ENCODE measurements around the gene PRR23B.
"Not testable (repeated sequence)": the region's sequence is repeated elsewhere in the genome, so short reads cannot be mapped to it uniquely, and the experiment has no call there.

Gene PRR23B

DNA sequence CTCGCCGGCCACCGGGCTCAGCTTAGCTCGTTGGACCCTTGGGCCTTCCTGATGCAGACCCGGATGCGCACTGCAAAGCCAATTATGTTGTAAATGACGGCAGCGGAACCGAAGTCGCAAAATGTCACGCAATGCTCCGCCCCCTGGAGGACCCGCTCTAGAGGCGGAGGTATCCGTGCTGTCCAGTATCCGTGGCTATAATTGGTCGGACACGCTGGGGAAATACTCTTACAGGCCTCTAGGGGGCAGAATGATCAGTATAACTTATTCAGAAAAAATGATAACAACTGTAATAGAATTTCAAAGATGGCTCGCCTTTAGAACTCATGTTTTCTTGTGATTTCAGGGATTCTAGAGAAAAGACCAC is at the start of gene PRR23B:
Gene PRR23B, minus strand, starts transcription at position 59 of the 367 bp plus-strand sequence. CDS start 265 bp downstream, outside the sequence.
- FAIRE-seq (no peak), DNase-seq (ENCODE audit: insufficient read length, low spot score) (no peak)

DNA sequence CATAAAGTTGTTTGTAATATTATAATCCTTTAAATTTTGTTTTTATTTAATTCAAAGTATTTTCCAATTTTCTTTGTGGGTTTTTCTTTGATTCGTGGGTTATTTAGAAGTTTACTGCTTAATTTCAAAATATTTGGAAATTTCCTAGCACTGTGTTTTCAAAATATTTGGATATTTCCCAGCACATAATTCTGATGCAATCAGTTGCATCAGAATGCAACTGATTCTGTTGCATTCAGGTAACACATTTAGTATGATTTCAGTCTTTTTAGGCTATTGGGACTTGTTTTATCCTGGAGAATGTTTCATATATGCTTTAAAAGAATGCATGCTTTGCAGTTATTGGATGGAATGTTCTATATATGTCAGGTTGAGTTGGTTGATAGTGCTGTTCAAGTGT is 42.2 kb upstream of the PRR23B start:
- FAIRE-seq (no peak), DNase-seq (ENCODE audit: insufficient read length, low spot score) (no peak)

DNA sequence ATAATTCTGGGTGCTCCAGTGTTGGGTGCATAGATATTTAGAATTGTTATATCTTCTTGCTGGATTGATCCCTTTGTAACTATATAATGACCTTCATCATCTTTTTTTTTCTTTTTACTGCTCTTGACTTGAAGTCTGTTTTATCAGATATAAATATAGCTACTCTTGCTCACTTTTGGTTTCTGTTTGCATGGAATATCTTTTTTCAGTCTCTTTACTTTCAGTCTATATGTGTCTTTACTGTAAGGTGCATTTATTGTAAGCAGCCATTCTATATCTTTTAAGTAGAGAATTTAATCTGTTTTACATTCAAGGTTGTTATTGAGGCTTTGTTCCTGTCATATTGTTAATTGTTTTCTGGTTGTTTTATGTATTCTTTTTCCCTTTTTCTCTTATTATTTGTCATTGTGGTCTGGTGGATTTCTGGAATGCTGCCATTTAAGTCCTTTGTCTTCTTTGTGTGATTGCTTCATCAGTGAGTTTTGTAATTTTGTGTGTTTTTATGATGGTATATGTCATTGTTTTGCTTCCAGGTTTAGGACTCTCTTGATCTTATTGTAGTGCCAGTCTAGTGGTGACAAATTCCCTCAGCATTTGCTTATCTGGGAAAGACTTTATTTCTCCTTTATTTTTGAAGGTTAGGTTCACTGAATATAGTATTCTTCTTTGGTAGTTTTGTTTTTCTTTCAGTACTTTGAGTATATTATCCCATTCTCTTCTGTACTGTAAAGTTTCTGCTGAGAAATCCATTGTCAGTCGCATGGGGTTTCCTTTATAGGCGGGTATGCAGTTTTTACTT is 32.3 kb upstream of the PRR23B start:
- FAIRE-seq (no peak), DNase-seq (ENCODE audit: insufficient read length, low spot score) (no peak)

DNA sequence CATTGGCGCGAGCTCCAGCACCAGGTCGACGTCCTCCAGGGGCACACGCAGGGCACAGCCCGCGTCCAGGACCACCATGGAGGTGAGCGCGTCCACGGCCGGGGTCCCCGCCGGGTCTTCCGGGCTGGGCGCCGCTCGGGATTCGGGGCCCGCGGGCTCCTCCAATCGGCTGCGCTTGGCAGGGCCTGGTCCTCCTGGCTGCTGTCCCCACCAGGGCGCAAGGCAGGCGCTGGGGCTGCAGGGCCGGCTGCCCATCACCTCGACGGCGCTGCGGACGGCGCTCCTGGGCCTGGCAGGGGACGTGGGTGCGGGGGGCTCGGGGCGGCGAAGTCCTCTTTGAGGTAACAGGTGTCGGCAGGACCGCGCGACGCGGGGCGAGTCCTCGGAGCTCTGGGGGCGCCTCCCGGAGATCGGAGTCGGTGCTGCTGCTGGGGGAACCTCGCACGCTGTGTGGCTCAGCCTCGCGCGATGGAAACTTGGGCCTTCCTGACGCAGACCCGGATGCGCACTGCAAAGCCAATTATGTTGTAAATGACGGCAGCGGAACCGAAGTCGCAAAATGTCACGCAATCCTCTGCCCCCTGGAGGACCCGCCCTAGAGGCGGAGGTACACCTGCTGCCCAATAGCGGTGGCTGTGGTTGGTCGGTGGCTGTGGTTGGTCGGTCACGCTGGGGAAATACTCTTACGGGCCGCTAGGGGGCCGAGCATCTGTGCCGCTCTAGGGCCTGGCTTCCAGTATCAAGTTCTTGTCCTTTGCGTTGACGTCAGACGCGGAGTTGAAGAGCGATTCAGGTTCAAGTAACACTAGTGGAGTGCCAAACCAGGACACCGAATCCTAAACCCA is 23.9 kb upstream of the PRR23B start, which contains the start of gene PRR23C:
Gene PRR23C, minus strand, starts transcription at position 527 of the 845 bp plus-strand sequence. Its CDS starts 272 bp downstream, at position 255.
- FAIRE-seq, result no peak
- DNase-seq (ENCODE audit: insufficient read length, low spot score), result no peak

DNA sequence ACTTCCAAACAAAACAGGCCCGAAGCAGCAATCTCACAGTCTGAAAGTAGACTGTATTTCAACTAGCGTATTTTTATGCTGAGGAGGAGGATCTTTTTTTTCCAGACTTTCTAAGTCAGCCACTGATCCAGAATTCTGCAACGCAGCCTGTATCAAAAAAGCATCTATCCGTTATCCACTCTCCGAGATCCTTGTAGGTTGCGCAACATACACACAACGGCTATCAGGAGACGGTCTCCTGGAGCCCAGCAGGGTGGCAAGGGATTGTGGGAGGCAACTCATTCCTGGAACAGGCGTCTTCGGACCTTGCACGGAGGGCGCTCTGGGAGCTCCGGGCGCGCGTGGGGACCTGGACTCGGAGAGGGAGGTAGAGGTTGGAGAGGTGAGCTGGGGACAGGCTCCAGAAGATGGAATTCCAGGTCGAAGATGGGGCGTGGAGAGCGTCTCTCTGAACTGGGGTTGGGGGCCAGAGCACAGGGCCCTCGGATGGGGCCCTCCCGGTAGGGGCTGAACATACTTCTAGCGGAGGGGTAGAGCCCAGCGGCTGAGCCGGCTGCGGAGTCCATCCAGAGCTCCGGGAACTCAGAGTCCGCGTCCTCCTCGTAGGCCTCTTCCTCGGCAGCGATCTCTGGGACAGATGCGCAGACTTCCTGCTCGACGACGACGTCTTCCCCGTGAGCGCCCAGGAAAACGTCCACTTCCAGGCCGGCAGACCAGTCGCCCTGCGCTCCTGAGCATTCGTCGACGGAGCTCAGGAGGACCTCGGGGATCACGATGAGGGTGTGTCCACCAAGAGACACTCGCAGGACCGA is 23.0 kb upstream of the PRR23B start:
- DNase-seq (ENCODE audit: insufficient read length, low spot score), result no peak
- FAIRE-seq, result no peak

DNA sequence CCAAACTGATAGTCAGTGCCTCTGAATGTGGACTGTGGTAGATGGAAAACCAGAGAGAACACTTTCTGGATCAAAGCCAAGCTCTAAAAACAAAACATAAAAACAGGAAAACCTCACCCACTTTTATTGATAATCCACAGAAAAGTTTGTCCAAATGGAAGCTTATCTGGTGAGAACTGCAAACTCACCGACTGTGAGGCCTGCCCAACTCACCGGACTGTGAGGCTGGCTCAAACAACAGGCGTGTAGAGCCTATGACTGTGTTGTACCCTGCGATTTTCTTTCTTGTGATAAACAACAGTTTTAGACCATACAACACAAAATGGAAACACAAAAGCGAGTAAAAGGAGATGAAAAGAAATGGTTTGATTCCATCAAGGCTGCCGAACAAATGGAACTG is 16.8 kb upstream of the PRR23B start:
- no peak for FAIRE-seq

DNA sequence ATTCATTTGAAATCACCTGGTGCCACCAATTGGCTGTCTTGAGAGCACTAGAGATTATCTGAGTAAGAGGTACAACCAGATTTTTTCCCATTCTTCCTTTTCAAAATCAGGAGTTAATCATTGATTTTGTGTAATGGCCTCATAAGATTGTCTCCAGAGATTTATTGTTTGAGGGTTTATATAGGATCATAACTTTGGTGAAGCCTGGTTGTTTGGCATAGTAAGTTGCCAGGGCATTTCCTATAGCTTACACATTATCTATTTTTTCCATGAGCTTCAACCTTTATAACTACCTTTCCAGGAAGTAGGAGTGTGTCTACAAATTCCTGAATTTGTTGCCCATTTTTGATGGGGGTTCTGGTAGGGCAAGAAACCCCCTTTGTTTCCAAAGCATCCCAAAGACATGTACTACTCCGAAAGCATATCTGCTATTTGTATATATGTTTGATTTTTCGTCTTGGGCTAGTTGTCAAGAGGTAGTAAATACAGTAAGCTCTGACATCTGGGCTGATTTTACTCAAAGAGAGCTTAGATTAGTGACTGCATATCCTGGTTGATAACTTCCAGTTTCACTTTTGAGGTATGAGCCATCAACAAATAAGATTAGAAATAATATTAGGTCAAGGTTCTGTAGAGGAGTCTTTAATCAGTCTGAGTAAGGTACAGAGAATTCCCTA is 11.7 kb upstream of the PRR23B start:
- FAIRE-seq (no peak), DNase-seq (ENCODE audit: insufficient read length, low spot score) (no peak)

More for the DNA sequence above, 16.8 kb upstream of the PRR23B start:
- no peak for DNase-seq (ENCODE audit: insufficient read length, low spot score)

DNA sequence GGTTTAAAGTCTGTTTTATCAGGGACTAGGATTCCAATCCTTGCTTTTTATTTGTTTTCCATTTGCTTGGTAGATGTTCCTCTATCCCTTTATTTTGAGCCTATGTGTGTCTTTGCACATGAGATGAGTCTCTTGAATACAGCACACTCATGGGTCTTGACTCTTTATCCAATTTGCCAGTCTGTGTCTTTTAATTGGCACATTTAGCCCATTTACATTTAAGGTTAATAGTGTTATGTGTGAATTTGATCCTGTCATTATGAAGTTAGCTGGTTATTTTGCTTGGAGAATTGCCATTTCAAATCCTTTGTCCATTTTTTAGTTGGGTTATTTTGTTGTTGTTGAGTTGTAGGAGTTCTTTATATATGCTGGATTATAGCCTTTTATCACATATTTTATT is 9.8 kb upstream of the PRR23B start:
- FAIRE-seq; DNase-seq (ENCODE audit: insufficient read length, low spot score): not testable (repeated sequence)

DNA sequence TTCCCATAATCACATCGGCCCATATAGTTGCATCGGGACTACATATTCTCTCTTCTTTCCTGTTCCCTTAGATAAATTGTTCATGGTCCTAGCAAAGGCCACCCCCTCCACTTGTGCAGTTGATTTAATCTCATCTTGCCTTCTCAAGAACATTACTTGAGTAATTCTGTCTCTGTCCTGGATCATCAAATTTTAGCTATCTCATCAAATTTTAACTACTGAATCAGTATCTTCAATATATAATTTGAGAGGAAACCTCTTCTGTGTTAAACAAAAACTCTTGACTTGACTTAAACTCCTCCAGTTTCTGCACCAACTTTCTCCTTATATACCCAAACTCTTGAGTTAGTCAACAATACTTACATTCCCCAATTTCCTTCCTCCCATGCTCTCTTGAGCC is 4.2 kb upstream of the PRR23B start:
- DNase-seq (ENCODE audit: insufficient read length, low spot score) (no peak), FAIRE-seq (no peak)

DNA sequence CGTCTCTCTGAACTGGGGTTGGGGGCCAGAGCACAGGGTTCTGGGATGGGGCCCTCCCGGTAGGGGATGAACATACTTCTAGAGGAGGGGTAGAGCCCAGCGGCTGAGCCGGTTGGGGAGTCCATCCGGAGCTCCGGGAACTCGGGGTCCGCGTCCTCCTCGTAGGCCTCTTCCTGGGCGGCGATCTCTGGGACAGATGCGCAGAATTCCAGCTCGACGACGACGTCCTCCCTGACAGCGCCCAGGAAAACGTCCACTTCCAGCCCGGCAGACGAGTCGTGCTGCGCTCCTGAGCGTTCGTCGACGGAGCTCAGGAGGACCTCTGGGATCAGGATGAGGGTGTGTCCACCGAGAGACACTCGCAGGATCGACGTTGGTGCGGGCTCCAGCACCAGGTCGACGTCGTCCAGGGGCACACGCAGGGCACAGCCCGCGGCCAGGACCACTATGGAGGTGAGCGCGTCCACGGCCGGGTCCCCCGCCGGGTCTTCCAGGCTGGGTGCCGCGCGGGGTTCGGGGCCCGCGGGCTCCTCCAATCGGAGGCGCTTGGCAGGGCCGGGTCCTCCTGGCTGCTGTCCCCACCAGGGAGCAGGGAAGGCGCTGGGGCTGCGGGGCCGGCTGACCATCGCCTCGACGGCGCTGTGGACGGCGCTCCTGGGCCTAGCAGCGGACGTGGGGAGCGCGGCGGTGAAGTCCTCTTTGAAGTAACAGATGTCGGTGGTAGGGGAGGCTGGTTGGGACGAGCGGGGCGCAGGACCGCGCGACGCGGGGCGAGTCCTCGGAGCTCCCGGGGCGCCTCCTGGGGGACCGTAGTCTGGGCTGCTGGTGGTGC is 474 bp downstream of the PRR23B start:
- no peak for DNase-seq (ENCODE audit: insufficient read length, low spot score)
- FAIRE-seq, result no peak

DNA sequence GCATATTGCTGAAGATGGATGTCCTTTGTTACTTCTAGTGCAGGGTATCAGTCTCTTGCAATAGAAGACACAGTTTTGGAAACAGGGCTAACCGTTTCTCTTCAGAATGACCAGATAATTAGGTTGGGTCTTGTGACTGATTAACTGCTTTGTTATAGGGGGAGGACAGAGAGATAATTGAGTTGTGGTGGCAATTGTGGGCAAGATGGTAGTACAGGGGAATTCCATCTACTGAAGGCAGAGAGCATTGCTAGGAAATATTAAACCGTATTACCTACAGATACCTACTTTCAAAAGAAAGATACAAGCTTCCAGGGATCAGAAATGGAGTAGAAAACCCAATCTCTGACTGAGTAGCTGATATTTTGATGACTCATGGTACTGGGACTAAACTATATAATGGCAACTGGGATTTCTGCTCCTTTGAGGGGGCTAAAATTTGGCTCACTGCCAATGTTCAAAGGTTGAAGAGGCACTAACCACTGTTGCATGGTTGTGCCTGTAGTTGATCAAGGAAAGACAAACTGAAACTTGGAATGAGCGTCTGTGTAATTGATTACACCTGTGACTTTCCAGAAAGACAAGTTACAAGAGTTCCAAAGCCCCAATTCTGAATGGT is 4.2 kb downstream of the PRR23B start:
- FAIRE-seq (no peak), DNase-seq (ENCODE audit: insufficient read length, low spot score) (no peak)

DNA sequence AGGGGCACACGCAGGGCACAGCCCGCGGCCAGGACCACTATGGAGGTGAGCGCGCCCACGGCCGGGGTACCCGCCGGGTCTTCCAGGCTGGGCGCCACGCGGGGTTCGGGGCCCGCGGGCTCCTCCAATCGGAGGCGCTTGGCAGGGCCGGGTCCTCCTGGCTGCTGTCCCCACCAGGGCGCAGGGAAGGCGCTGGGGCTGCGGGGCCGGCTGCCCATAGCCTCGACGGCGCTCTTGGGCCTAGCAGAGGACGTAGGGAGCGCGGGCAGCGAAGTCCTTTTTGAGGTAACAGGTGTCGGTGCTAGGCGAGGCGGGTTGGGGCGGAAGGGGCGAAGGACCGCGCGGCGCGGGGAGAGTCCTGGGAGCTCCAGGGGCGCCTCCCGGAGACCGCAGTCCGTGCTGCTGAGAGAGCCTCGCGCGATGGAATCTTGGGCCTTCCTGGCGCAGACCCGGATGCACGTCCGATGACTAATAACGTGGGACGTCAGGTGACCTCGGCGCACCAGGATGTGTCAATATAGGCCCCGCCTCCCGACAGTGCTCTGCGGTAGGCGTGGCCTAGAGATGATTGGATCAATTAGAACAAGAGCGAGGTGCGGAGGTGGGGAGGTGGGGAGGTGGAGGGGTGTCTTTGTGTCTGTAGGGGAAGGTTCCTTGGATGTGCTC is 14.5 kb downstream of the PRR23B start, which contains the start of gene PRR23A:
Gene PRR23A, minus strand, starts transcription at position 218 of the 666 bp plus-strand sequence. Its CDS starts 0 bp downstream, at position 218.
- FAIRE-seq (no peak), DNase-seq (ENCODE audit: insufficient read length, low spot score) (no peak)

DNA sequence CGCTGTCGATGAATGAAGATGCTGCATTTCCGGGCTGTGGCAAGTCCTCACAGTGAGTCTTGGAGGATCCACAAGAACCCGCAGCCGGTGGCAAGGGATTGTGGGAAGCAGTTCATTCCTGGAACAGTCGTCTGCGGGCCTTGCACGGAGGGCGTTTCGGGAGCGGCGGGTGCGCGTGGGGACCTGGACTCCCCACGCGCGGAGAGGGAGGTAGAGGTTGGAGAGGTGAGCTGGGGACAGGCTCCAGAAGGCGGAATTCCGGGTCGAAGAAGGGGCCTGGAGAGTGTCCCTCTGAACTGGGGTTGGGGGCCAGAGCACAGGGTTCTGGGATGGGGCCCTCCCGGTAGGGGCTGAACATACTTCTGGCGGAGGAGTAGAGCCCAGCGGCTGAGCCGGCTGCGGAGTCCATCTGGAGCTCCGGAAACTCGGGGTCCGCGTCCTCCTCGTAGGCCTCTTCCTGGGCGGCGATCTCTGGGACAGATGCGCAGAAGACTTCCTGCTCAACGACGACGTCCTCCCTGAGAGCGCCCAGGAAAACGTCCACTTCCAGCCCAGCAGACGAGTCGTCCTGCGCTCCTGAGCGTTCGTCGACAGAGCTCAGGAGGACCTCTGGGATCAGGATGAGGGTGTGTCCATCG is 15.3 kb downstream of the PRR23B start:
- DNase-seq (ENCODE audit: insufficient read length, low spot score) (no peak), FAIRE-seq (no peak)

DNA sequence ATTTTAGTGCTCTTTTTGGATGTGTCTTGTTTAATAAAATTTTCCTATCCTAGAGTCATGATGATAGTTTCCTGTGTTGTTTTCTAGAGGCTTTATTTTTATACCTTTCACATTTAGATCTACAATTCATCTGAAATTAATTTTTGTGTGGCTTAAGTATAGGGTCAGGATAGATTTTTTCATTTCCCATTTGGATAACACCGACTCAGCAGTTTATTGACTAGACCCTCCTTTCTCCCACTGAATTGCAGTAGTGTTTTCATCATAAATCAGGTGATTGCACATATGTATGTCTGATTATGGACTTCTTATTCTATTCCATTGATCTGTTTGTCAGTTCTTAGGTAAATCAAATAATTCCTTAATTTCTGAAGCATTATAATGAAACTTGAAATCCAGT is 25.0 kb downstream of the PRR23B start:
- no peak for DNase-seq (ENCODE audit: insufficient read length, low spot score)

DNA sequence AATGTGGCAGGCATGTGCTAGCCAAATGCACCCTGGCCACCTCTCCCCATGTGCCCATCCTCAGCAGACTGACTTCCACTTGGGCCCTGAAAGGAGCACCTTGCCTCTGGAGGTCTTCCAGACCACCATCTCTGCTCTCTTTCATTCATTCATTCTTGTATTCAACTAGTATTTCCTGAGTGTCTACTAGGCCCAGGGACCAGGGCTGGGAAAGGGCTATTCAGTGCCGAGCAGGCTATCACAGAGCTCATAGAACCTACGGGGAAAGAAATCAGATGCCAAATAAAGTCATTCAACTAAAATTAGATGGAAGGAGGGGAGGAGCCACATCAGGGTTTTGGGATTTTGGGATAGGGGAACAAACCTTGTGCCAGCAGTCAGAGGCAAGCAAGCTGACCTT is 33.5 kb downstream of the PRR23B start:
- no peak for DNase-seq (ENCODE audit: insufficient read length, low spot score)
- no peak for FAIRE-seq

More for the DNA sequence above, 25.0 kb downstream of the PRR23B start:
- FAIRE-seq, result no peak

DNA sequence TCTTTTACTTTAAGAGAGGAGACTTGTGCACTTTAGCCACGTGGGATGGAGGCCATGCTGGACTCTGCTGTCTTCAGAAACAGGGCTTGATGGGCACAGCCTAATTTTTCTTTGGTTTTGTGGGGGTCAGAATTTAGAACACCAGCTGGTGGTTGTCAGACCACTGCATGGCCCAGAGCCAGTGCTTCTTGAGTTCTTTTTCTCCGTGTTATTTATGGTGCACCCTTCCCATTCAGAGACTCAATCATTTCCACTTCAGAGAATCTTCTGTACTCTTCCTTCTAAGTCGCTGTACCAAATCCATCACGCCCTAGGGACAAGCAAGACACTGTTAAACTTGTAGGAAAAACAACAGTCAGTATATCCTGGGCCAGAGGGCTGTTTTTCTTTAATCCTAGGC is 34.8 kb downstream of the PRR23B start:
- DNase-seq (ENCODE audit: insufficient read length, low spot score) (no peak), FAIRE-seq (no peak)

DNA sequence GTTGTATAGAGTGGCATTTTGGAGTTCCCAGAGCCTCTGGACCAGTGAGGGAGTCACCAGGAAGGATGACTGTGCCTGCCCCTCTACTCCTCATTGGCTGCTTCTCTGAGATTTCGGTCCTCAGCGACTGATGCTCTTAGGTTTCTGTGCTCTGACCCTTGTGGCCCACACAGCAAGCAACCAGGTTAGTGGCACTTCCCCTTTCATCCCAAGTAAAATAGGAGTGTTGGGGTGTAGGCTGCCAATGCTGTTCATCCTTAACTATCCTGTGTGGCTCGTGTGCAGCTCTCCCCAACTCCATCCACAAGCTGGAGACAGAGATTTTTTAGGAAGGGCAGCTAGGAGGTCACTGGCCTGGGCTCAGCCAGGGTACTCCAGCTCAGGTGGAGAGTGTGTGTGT is 35.9 kb downstream of the PRR23B start:
- no peak for FAIRE-seq
- DNase-seq (ENCODE audit: insufficient read length, low spot score), result no peak

DNA sequence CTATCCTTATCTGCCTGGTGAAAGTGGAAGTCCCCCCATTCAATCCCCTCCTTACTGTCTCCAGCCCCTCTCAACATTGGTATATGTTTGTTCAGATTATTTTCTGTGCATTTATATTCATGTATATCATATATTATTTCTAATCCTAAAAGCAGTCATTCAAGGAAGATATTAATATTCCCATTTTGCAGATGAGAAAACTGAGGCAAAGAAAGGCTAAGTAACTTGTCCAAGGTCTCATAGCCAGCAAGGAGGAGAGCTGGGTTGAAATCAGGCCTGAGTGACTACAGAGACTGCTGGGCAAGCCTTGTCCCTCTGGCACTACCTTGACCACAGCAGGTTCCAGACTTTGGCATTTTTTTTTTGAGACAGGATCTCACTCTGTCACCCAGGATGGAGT is 44.7 kb downstream of the PRR23B start:
- DNase-seq (ENCODE audit: insufficient read length, low spot score) (no peak), FAIRE-seq (no peak)

Data from GM19239 (cell line).